Colonic mucosa (tissue), 4 donors: ENCODE results near the gene ITGAD. TPM values are rescaled to one million over a fixed set of nuclear protein-coding genes. Genes with fewer than 3 reads are reported as not detected.

Experiments used
- DNase-seq: peaks from one replicate; pipeline ENCODE4 v3.0.0-alpha.2; 2020
- H3K27ac ChIP-seq: fragments of 200-600 bp; one replicate; pipeline ENCODE4 v1.8.0; 2021
- H3K27me3 ChIP-seq: fragments of 200-600 bp; one replicate; pipeline ENCODE4 v1.8.0; 2021
- H3K36me3 ChIP-seq: fragments of 200-600 bp; one replicate; pipeline ENCODE4 v1.8.0; 2021
- H3K4me1 ChIP-seq: fragments of 200-600 bp; one replicate; pipeline ENCODE4 v1.8.0; 2021; ENCODE audit warnings: mild to moderate bottlenecking
- H3K4me3 ChIP-seq: fragments of 200-600 bp; one replicate; pipeline ENCODE4 v1.8.0; 2021
- H3K9ac ChIP-seq, 2 donors: one replicate each; pipeline ENCODE4 v1.7.0; 2013; ENCODE audit warnings: control low read depth in 2 of 2, low read depth in 2 of 2, low read length in 2 of 2
- H3K9me3 ChIP-seq: fragments of 200-600 bp; one replicate; pipeline ENCODE4 v1.8.0; 2021
- CTCF ChIP-seq: fragments of 200-600 bp; IDR thresholded peaks from one replicate; pipeline ENCODE4 v1.8.0; 2022; ENCODE audit warnings: antibody characterized with exemption, mild to moderate bottlenecking
- intact Hi-C: fragments of 100-400 bp; cut with DNase I; formaldehyde crosslinking; loops from one replicate; pipeline ENCODE4 v1.14.1; 2022
- total RNA-seq, 2 donors: library from RNA; stranded (reverse); fragmentation: NEBNext Ultra II Directional in 1 of 2; extraction: Animal tissue kit (Norgen Biotek cat#: 25700) in 1 of 2; gene quantifications; one replicate each; pipeline ENCODE4 v1.2.1, GENCODE V29; 2021
- donor health status: healthy.
- donor health status: DM: no; HTN: no; CAD: no.
- donor health status: DM: no; HTN: no; CAD: no.

Gene ITGAD
- total RNA-seq, 2 donors from 2014 or later = 0.05 TPM; not detected in 1

- no peaks in the 10 kb centered on the region for H3K27me3 ChIP-seq
- intact Hi-C loops = no loop called here
- no peak for TF ChIP-seq CTCF
- H3K4me3 ChIP-seq = no peak overlapping the region
- no peaks in the 10 kb centered on the region for H3K9me3 ChIP-seq
- no peak overlapping the region for H3K27ac ChIP-seq
- DNase-seq = no peak
- no peaks in the 10 kb centered on the region for H3K4me1 ChIP-seq
- no peaks in the 10 kb centered on the region for H3K36me3 ChIP-seq
- no peak overlapping the region for H3K9ac ChIP-seq
These were observed 4.6 kb upstream of the ITGAD start for GRCh38 chr16:31388535-31388934.

- Histone ChIP-seq H3K9me3 (no peaks in the 10 kb centered on the region), H3K27ac (no peak overlapping the region), H3K27me3 (no peaks in the 10 kb centered on the region), H3K36me3 (no peaks in the 10 kb centered on the region), H3K4me3 (no peak overlapping the region), H3K4me1 (no peaks in the 10 kb centered on the region), H3K9ac (no peak overlapping the region)
- DNase-seq = no peak
- TF ChIP-seq CTCF = no peak
- intact Hi-C loops = no loop called here
These were observed 2.6 kb upstream of the ITGAD start for GRCh38 chr16:31390504-31391041.

- Histone ChIP-seq H3K4me1 (no peaks in the 10 kb centered on the region), H3K27me3 (no peaks in the 10 kb centered on the region), H3K4me3 (no peak overlapping the region), H3K36me3 (no peaks in the 10 kb centered on the region), H3K9me3 (no peaks in the 10 kb centered on the region), H3K27ac (no peak overlapping the region), H3K9ac (no peak overlapping the region)
- intact Hi-C loops = no loop called here
- TF ChIP-seq CTCF = no peak
- DNase-seq = peak; percentile 38
These were observed 2.5 kb downstream of the ITGAD start for GRCh38 chr16:31395647-31396046.

- DNase-seq = no peak
- no peaks in the 10 kb centered on the region for H3K27me3 ChIP-seq
- no peaks in the 10 kb centered on the region for H3K9me3 ChIP-seq
- H3K27ac ChIP-seq = no peak overlapping the region
- no peaks in the 10 kb centered on the region for H3K36me3 ChIP-seq
- intact Hi-C loops = no loop called here
- no peak overlapping the region for H3K9ac ChIP-seq
- no peak for TF ChIP-seq CTCF
- no peaks in the 10 kb centered on the region for H3K4me1 ChIP-seq
- H3K4me3 ChIP-seq = no peak overlapping the region
These were observed 4.0 kb downstream of the ITGAD start for GRCh38 chr16:31397096-31397660.

GRCh38 chr16:31397701-31398100 is 4.6 kb downstream of the ITGAD start:
- Histone ChIP-seq H3K9ac (no peak overlapping the region), H3K9me3 (no peaks in the 10 kb centered on the region), H3K36me3 (no peaks in the 10 kb centered on the region), H3K4me1 (no peaks in the 10 kb centered on the region), H3K4me3 (no peak overlapping the region), H3K27ac (no peak overlapping the region), H3K27me3 (no peaks in the 10 kb centered on the region)
- no peak for TF ChIP-seq CTCF
- intact Hi-C loops = no loop called here
- no peak for DNase-seq
